PFSK-1 (cell line): ENCODE measurements around the gene PRPF6.

Experiments used
- FOXP2 ChIP-seq: optimal IDR thresholded peaks from 2 replicates; pipeline ENCODE3; 2011; ENCODE audit warnings: borderline replicate concordance, control low read depth, inconsistent platforms; ENCODE audit not compliant: insufficient read depth; ENCODE audit errors: extremely low read length, extremely low read depth
- POLR2AphosphoS5 ChIP-seq: IDR thresholded peaks from 2 replicates; pipeline ENCODE4 v1.6.1; 2012; ENCODE audit warnings: low read depth, mild to moderate bottlenecking, control low read depth, low read length, moderate library complexity
- SIN3A ChIP-seq: IDR thresholded peaks from 2 replicates; pipeline ENCODE4 v1.6.1; 2012; ENCODE audit warnings: mild to moderate bottlenecking, low read length, moderate library complexity, borderline replicate concordance; ENCODE audit not compliant: insufficient read depth
- TAF1 ChIP-seq: IDR thresholded peaks from 2 replicates; pipeline ENCODE4 v1.6.1; 2012; ENCODE audit warnings: low read length, control low read depth, borderline replicate concordance; ENCODE audit not compliant: insufficient read depth
- TF ChIP-seq, protein P1 (sequence below), 2 experiments: IDR thresholded peaks; 2 replicates each; pipeline versions ENCODE4 v1.6.1 to v1.8.0; 2011 to 2012; ENCODE audit warnings: low read depth in 2 of 2, low read length in 2 of 2, control low read depth in 1 of 2, inconsistent platforms in 1 of 2, mild to moderate bottlenecking in 1 of 2, moderate library complexity in 1 of 2; ENCODE audit not compliant: insufficient read depth in 1 of 2

PRPF6 gene

DNA sequence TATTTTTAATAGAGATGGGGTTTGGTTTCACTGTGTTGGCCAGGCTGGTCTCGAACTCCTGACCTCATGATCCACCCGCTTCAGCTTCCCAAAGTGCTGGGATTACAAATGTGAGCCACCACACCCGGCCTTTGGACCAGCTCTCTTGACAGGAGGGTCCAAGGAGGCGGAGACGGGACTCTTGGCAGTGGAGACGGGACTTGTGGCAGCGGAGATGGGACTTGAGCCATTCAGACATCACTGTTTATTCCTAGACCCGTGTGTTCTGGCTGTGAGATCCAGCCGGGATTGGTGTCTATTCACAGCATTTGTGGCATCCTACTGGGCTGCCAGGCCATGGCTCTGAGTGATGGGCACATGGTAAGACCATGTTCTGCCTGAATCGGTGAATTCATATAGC is 25.6 kb downstream of the PRPF6 start:
- TF ChIP-seq, protein P1, sequence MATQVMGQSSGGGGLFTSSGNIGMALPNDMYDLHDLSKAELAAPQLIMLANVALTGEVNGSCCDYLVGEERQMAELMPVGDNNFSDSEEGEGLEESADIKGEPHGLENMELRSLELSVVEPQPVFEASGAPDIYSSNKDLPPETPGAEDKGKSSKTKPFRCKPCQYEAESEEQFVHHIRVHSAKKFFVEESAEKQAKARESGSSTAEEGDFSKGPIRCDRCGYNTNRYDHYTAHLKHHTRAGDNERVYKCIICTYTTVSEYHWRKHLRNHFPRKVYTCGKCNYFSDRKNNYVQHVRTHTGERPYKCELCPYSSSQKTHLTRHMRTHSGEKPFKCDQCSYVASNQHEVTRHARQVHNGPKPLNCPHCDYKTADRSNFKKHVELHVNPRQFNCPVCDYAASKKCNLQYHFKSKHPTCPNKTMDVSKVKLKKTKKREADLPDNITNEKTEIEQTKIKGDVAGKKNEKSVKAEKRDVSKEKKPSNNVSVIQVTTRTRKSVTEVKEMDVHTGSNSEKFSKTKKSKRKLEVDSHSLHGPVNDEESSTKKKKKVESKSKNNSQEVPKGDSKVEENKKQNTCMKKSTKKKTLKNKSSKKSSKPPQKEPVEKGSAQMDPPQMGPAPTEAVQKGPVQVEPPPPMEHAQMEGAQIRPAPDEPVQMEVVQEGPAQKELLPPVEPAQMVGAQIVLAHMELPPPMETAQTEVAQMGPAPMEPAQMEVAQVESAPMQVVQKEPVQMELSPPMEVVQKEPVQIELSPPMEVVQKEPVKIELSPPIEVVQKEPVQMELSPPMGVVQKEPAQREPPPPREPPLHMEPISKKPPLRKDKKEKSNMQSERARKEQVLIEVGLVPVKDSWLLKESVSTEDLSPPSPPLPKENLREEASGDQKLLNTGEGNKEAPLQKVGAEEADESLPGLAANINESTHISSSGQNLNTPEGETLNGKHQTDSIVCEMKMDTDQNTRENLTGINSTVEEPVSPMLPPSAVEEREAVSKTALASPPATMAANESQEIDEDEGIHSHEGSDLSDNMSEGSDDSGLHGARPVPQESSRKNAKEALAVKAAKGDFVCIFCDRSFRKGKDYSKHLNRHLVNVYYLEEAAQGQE (IDR thresholded peaks at IDR 0.05; ENCODE audit: insufficient read depth in 1 of 2, low read depth in 2 of 2, low read length in 2 of 2) = no peak
- no peak for TF ChIP-seq TAF1
- TF ChIP-seq FOXP2 = no peak
- no peak for TF ChIP-seq SIN3A
- no peak for TF ChIP-seq POLR2AphosphoS5

DNA sequence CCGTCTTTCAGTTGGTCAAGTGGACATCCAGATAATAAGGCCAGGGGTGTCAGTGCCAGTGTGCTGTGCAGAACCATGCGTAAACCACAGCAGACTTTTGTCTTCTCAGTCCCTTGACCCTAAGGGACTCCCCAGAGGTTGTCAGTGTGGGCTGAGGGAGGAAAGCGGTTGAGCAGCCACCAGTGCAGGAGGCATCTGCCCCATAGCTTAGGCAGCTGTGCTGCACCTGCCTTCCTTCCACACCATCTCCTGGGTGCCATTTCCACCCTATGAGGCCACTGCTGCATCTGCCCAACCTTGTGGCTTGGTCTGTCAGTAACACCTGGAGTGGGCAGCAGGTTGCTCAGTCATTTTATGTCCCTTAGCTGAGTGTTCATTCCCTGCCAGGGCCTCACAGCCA is 26.0 kb downstream of the PRPF6 start:
- TF ChIP-seq SIN3A (no peak), TAF1 (no peak)
- TF ChIP-seq, protein P1 (IDR thresholded peaks at IDR 0.05; ENCODE audit: insufficient read depth in 1 of 2, low read depth in 2 of 2, low read length in 2 of 2) = no peak

DNA sequence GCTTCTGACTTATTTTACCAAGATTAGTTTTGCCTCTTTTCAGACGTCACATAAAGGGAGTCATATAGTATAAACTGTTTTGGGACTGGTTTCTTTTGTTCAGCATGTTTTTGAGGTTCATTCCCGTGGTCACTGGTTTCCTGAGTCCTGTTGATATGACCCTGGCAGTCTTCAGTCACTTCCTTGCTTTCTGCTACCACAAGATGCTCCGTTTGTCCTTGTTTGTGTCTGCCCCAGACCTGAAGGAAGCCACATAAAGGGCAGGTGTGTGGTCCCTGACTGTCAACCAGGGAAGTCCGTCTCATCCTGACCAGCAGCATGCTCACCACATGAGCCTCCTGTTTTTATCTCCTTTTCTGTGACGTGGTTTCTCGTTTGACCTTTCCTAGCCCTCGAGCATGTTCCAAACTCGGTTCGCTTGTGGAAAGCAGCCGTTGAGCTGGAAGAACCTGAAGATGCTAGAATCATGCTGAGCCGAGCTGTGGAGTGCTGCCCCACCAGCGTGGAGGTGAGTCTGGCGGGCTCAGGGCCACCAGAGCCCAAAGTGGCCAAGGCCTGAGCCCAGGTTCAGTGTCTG is 29.0 kb downstream of the PRPF6 start:
- no peak for TF ChIP-seq SIN3A
- TF ChIP-seq FOXP2 = no peak
- TF ChIP-seq POLR2AphosphoS5 = no peak

DNA sequence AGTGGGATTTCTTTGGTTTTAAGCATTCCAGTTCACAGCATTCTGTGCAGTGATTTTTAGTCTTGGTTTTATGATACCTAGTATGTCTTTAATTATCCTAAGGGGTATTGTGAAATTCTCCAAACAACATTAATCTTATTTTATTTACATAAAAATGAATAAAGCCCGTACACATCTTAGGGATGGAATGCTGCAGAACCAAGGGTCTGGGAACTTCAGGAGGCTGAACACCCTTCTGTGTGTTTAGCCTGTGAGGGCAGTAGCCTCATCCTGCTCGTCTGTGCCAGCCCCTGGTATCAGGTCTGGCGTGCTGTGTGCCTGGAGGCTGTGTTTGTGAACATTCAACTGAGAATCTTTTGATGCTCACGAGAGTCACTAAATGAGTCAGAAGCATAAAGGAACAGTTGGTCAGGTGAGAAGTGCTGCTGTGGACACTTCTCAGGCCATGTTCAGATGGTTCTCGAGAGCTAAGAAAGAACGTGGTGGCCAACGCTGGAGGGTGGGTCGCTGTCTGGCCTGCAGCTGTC is 29.8 kb downstream of the PRPF6 start:
- TF ChIP-seq TAF1 (no peak), SIN3A (no peak), POLR2AphosphoS5 (no peak), FOXP2 (no peak)
- TF ChIP-seq, protein P1 (IDR thresholded peaks at IDR 0.05; ENCODE audit: insufficient read depth in 1 of 2, low read depth in 2 of 2, low read length in 2 of 2) = no peak

DNA sequence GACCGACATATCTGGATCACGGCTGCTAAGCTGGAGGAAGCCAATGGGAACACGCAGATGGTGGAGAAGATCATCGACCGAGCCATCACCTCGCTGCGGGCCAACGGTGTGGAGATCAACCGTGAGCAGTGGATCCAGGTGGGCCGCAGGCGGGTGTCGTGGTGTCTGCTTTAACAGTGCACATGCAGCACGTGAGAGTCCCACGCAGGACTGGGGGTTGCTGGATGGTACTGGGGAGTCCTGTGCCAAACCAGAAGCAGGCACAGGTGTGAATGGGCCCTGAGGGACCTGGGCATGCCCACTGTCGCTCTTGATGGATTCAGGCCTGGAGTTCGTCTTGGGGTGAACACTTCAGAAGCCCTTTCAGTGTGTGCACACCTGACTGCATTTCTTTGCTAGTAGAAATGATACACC is 30.4 kb downstream of the PRPF6 start:
- TF ChIP-seq SIN3A = no peak
- no peak for TF ChIP-seq POLR2AphosphoS5
- no peak for TF ChIP-seq FOXP2
- no peak for TF ChIP-seq TAF1
- TF ChIP-seq, protein P1 (IDR thresholded peaks at IDR 0.05; ENCODE audit: insufficient read depth in 1 of 2, low read depth in 2 of 2, low read length in 2 of 2) = no peak

DNA sequence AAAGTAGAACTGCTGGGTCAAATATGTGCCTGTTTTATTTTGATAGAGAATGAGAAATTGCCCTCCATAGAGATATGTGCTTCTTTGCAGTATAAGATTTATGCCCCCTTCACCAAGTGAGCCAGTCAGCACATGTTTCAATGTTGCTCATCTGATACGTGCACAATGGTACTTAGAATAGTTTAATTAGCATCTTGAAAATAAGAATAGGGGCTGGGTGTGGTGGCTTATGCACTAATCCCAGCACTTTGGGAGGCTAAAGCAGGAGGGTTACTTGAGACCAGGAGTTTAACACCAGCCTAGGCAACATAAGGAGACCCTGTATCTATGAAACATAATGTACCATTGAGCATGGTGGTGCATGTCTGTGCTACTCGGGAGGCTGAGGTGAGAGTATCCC is 34.7 kb downstream of the PRPF6 start:
- TF ChIP-seq FOXP2 = no peak
